DMS114 treated with DMSO at 0.1 percent for 48 hours (cell line): ENCODE measurements around the gene ADGB.
"Not testable (repeated sequence)": the region's sequence is repeated elsewhere in the genome, so short reads cannot be mapped to it uniquely, and the experiment has no call there.

Experiments
- DNase-seq: peaks from one replicate; lab custom pipeline; 2025; ENCODE audit not compliant: unreplicated experiment; lab: John Stamatoyannopoulos, UW

ADGB gene

DNA sequence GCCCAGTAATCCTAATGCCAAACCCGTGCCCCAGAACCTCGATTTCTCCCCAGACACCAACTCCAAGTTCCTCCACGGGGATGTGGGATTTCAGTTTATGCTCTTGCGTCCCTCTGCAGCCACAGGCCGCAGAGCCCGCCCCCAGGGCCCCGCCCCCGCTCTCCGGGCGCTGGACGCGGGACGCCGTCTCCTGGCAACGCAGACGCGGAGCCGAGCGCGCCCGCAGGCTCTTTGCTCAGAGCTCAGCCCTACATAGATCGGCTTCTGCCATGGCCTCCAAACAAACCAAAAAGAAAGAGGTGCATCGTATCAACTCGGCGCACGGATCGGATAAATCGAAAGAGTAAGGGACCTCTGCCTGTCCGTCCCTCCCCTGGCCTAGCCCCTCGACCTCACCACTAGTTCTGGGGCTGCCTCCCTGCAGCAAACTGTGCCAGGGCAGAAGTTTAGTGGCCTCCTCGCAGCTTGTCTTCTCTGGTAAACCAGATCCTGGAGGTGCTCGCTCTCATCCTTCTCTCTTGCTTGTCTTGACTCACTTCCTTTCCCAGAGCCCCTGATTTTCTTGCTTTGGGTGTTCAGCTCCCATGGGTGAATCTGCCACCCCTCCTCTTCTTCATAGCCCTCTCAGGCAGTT, at the start of gene ADGB:
Gene ADGB, plus strand, starts transcription at position 201 of the 634 bp plus-strand sequence. Its CDS starts 69 bp downstream, at position 270.
- peak; percentile 0 for DNase-seq

DNA sequence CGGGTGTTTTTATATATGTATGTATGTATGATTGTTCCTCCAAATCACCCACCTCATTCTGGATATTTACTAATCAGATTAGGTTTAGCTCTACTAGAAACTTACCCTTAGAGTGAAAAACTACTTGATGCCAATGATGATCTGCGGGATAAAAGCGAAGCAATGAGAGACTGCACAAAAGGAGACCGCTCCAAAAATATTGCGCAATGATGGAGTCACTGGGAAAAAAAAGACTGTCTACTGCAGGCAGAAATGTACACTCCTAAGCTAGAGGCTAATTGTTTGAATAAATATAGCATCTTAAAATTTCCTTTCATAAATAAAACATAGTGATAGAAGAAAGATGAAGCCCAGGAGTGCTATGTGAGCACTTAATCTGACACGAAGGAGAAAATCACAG, 47.9 kb upstream of the ADGB start:
- no peak for DNase-seq

DNA sequence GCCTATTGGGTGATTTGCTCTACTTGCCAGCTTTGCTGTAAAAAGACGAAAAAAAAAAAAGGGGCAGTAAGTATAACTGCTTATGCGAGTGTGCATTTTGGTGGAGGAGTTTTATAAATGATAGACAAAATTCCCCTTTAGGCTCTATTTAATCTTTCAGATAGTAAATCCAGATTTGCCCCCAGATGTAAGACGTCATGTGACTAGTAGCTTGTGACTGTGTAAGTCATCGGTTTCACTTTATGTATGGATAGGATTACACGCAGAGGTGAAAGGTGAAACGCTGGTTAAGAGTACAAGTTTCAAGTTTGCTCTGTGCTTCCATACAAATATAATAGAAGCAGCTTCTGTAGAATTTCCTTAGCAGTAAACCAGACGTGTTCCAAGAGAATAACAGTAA, 47.2 kb upstream of the ADGB start:
- DNase-seq, result no peak

DNA sequence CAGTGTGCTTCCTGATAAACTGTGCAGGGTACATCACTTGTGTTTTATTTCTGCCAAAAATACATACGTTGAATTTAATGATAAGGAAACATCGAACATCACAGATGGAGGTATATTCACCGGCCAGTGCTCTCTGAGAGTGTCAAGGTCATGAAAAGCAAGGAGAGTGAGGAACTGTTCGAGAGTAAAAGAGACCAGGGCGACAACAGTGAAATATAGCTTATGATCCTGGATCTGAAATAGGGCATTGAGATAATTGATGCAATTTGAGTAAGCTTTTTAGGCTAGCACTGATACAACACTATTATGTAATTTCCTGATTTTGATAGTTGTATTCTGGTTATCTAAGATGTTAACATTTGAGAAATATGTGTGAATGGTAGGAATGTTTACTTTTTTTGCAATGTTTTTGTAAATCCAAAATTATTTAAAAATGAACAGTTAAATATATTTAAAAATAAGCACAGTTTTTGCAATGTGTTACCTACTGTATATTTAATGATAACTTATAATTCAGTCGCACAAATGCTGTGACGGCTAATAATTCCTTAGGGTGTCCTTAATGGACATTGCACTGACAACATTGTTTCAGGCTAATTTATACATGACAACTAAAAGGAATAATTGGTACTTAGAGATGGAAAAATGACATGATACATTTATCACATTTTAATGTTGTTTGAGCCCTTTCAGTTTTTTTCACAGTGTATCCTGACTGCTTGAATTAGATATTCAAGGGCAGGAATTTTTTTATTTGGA, 45.2 kb upstream of the ADGB start:
- no peak for DNase-seq

DNA sequence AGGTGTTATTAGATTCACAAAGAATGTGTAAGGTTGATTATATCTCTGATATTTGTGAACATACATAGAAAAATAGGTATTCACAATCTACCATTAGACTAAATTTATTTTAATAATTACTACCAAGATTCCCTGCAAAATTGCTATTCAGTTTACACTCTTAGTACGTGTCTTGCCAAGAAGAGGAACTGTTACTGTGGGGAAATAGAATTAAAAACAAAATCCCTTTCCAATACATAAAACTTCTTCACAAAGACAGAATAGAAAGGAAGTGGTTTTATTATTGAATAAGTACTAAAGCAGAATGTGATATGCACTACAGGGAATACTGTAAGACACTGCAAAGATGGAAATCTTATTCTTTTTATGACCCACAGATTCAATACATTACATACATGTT, 38.2 kb upstream of the ADGB start:
- no peak for DNase-seq

DNA sequence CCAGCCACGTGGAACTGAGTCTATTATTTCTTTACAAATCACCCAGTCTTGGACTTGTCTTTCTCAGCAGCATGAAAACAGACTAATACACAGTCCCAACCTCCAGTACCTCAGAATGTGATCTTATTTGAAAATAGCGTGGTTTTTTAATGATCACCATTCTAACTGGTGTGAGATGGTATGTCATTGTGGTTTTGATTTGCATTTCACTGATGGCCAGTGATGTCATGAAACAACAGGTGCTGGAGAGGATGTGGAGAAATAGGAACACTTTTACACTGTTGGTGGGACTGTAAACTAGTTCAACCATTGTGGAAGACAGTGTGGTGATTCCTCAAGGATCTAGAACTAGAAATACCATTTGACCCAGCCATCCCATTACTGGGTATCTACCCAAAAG, 32.1 kb upstream of the ADGB start:
- DNase-seq, result not testable (repeated sequence)

DNA sequence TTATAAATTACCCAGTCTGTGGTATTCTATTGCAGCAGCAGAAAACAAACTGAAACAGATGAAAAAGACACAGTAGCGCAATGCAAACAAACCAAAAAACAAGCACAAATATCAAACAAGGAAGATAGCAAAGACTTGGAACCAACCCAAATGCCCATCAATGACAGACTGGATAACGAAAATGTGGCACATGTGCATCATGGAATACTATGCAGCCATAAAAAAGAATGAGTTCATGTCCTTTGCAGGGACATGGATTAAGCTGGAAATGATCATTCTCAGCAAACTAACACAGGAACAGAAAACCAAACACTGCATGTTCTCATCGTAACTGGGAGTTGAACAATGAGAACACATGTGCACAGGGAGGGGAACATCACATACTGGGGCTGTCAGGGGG, 30.2 kb upstream of the ADGB start:
- DNase-seq, result not testable (repeated sequence)

DNA sequence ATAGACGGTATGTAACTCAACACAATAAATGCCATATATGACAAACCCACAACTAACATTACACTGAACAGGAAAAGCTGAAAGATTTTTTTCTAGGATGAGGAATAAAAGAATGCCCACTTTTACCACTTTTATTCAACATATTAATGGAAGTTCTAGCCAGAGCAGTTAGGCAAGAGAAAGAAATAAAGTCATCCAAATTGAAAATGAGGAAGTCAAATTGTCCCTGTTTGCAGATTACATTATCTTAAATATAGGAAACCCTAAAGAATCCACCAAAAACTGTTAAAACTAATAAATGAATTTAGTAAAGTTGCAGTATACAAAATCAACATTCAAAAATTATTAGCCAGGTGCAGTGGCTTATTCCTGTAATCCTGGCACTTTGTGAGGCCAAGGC, 24.6 kb upstream of the ADGB start:
- DNase-seq, result no peak

DNA sequence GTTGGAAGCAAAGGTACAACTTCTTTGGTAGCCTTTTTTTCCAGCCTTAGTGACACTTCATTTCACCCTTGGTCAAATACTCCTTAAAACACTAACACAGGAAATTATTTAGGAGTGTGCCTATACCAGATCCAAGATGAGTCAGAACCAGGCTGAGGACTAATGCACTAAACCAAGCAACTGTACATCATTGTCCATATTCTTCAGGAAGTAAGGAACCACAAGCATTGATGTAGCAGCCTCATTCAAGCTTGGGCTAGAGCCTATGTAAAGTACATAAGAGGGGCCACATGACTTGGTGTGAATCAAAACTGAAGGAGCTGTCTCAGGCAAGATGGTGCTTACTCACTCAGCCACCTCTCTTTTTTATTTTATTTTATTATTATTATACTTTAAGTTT, 20.7 kb upstream of the ADGB start:
- DNase-seq, result no peak

DNA sequence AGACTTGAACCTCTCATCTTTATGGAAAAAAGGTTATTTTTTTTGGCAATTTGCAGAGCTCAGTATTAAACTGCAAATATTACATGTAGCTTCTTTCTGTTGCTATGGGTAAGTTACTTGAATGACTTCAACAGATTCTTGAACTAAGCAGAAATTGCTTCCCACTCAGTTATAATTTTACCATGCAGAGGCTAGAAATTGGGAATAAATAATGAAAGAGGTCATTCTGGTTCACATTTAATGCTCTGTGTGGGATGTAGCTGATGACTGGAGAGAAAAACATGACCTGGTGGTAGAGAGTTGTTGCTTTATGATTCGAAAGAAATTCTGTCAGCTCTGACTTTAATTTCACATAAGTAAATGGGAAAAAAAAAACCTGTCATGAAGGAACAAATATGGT, 16.8 kb upstream of the ADGB start:
- DNase-seq, result no peak

DNA sequence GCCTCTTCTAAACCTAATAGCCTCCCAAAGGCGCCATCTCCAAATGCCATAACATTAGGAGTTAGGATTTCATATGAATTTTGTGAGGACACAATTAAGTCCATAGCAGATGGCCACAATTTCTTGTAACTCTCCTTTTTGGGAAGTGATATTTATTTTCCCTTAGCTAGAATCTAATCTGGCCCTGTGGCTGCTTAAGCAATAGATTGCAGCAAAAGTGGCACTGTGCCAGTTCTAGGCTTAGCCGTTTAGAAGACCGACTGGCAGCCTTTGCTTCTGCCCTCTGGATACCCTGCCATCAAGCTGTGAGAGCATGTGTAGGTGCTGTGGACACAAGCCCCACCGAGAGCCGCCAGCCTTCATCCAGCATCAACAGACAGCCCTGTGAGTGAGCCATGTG, 15.9 kb upstream of the ADGB start:
- DNase-seq, result no peak

DNA sequence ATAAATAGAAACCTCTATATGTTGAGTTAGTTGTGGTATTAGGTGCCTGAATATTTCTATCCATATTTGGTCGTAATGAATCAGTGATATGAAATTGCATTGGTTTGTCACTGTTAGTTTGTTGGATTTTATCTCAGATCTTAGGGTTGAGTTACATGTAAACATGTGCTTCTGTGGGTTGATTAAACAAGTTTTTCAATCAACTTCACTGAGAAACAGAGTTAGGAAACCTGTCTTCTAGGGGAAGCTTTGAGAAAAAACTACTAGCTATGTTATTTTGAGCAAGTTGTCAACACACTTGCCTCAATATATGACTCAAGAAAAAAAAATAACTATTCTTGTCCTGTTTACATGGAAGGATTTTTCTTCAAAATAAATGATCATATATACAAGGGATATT, 14.8 kb upstream of the ADGB start:
- DNase-seq, result no peak

DNA sequence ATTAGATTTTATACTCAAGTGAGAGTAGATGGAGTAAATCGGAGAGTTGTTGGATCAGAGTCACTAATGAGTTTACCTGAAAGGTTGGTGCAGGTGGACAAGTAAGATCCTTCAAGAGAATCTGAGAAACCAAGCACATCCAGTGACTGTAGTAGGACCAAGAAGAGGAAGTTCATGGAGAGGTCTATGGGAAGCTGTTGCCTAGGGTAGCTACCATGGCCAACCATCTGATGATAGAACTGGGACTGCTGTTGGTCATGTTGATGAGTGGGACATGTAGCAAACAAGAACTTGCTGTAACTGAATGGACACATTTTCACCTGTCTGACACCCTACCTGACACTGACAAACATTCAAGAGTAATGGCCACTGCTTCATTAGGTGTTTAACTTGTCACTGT, 11.3 kb upstream of the ADGB start:
- DNase-seq, result no peak

DNA sequence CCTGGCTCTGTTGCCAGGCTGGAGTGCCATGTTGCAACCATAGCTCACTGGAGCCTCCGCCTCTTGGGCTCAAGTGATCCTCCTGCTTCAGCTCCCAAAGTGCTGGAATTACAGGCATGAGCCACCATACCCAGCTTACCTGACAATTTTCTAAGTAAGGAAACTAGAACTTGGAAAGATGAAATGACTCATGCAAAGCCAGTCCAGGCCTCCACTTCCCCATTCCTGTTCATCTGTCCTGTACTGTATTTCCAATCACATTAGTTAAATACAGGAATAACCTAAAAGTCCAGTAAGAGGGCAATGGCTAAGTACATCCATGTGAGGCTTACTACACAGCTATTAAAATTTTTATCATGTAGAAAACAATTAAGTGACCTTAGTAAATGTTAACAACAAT, 8.3 kb upstream of the ADGB start:
- DNase-seq, result no peak

DNA sequence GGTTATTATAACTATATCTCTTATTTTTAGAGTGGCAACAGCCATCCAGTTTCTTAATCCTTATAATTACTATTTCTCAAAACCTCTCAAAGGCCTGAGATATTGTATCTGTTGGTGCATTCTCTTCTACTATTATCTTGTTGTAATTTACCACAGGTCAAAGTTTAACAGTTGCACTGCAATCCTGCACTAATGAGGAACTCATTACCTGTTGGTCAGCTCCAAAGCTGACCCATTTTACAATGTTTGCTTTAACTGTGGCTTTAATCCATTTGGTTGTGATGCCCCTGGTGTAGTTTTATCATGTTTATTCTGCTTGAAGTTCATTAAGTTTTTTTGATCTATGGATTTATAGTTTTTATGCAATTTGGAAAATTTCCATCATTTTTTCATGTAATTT, 6.3 kb upstream of the ADGB start:
- DNase-seq, result no peak

DNA sequence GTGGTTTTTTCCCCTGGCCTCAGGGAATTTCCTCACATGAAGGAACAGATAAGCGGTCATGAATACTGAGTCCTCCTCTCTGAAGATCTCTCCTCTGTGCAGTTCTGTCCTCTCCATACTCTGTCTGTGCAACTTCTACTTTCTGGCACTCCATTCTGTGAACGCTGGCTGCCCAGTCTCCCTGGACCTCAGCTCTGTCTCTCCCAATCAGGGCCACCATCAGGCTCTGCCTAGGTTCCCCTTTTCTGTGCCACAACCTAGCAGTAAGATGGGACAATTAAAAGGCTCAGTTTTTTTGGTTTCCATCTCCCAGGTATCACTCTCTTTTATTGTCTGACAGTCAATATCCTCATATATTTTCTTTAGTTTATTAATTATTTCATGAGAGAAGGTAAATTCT, 4.8 kb upstream of the ADGB start:
- no peak for DNase-seq

DNA sequence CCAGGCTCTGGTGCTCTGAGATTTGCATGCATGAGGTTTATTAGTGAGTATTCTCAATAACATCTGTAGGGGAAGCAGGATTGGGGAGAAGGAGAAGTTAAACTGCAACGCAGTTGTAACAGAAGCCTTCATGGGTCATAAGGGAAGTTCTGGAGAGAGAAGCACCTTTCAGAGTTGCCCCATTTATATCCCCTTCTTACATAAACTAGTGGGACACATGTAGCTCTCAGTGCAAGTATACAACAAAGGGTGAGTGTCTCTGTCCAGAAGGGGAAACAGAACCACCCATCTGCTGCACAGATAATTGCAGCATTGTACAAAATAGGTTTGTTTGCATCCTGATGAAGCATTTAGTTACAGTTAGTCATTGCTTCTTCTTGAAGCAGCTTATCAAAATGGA, 4.3 kb upstream of the ADGB start:
- no peak for DNase-seq

DNA sequence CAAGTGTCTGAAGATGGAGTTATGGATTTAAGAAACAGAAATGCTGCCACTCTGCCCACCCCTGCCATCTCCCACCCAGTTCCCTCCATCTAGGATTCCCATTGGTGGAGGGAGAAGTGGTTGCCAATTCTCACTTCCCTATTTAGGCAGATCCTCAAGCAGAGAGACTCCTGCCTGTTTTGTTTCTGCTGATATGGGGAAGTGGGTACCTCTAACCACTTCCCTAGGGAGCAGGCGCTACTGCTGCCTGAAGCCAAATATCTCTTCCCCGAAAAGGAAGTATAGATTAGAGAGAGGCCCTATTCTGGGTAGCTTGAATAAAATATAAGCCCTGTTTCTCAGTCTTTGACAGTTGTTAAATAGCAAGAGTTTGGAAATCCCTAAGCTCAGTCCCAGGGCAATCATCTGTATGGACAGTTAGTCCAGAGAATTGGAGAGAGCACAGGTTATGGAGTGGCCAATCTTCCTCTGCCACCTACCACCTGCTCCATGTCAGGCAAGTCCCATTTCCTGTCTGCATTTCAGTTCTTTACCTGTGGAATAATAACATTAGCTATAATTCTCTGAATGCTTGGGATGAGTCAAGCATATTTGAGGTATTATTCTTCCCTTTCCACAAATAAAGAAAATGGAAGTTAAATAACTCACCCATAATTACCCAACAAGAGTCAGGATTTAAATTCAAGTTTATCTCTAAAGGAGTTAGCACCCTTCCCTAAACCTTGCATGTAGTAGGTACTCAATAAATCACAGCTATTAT, 2.6 kb upstream of the ADGB start:
- no peak for DNase-seq

DNA sequence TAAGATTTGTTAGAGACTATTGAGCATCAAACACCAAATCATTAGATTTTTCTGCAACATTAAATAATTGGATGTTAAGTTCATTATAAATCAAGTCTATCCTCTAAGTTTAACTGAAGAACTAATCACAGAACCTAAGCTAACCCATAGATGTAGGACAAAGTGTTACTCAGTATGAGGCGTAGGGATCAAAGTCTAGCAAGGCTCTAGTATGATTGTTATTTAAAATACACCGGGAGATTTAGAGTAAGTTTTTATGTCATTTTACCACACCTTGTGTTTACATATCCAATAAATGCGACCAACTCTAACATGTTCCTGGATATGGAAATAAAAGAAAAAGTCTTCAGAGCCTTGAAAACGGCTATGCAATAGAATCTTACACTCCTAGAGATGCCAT, 2.6 kb downstream of the ADGB start:
- no peak for DNase-seq

DNA sequence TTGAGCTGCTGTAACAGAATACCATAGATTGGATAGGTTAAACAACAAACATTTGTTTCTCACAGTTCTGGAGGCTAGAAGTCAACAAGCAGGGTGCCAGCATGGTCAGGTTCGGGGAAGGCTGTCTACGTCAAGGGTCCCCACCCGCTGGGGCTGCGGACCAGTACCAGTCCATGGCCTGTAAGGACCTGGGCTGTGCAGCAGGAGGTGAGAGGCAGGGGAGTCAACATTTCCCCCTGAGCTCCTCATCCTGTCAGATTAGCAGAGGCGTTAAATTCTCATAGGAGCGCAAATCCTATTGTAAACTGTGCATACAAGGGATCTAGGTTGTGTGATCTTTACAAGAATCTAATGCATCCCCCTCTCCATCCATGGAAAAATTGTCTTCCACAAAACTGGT, 3.8 kb downstream of the ADGB start:
- DNase-seq, result no peak

DNA sequence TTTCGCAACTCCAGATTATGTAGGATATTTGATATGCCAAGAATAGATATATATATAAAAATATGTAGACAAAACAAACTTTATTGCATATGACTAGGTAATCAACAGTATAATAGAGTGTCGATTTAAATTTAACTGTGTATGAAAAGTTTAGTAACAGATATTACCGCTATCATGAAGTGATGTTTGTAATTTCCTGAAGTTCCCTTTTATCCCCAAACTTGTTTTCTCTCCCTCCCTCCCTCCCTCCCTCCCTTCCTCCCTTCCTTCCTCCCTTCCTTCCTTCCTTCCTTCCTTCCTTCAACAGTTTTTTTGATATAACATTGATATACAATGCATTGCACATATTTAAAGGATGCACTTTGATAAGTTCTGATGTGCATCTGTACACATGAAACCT, 15.2 kb downstream of the ADGB start:
- DNase-seq, result no peak

DNA sequence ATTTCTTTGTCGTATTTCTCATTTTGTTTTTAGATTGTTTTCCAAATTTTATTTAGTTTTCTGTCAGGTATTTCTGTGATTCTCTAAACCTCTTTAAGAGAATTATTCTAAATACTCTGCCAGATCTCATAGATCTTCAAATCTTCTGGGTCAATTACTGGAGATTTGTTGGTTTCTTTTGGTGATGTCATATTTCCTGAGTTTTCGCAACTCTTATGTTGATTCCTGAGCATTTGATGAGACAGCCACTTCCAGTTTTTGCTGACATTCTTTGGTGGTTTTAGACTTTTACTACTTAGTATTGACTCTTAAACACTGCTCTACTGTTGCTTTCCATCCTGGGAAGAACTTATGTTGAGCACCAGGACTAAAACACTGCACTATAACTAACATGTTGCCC, 21.9 kb downstream of the ADGB start:
- DNase-seq, result no peak
